Measurements from ENCODE around the gene BAIAP3.
A peak's percentile ranks its signal among the peaks of the same experiment; 100 is the strongest.
"Not testable (repeated sequence)": the region's sequence is repeated elsewhere in the genome, so short reads cannot be mapped to it uniquely, and the experiment has no call there.

Gene BAIAP3

DNA sequence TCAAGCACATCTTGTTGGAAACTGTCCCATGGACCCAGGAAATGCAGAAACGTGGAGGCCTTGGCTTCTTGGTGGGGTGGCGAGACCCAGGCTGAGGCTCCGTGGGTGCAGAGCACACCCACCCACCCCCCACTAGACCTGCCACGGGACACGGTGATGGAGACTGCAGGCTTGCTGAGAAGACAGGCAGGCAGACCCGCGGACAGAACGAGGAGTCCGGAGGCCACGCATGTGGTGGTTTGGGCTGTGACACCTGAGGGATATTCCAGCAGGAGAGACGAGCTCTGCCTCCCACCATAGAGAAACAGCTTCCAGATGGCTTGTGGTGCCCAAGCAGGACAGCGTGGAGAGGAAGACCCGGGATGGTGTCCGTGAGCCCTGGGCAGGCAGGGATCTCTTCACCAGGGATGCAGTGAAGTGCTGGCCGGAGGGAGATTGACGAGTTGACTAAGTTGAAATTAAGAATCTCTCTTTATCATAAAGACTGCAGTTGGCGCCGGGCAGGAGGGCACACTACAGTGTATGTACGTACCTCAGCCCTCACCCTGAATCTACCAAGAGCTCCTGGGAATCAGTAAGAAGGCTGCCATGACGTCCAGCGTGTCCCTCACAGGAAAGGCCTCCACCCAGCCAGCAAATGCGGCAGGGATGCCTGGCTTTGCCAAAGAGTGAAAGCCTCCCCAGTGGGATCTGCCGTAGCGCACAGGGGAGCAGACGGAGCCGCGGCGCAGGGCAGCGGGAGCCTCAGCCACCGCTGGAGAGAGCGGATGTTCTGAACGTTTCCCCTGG is 15.8 kb upstream of the BAIAP3 start:
- no peak for DNase-seq

DNA sequence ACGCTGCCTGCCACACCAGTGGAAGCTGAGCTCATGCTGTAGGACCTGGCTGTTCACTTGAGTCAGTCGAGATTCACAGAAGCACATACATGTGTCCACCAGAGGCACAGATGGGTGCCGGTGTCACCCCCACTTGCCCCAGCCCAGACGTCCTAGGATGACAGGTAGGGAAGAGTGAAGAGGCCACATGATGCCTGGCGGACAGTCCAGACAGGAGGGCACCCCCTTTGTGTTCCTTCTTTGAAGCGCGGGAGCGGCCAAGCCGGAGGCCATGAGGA is 15.2 kb upstream of the BAIAP3 start:
- no peak for DNase-seq

DNA sequence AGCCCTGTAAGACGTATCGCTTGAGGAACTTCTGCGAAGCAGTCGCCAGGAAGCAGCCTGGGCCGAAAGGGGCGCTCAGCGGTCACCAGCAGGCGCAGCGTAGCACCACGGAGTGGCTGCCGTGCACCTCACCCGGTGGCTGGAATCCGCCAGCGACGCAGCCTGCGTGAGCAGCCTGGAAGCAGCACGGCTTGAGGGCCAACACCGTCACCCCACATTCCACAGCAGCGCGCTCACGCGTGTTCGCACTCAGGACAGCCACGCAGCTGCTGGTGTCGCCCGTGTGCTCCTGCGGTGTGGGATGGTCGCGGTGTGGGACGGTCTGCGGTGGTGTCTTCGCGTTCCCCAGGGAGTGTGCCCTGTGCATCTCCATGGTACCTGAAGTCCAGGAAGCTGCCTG is 14.4 kb upstream of the BAIAP3 start:
- DNase-seq: no peak

DNA sequence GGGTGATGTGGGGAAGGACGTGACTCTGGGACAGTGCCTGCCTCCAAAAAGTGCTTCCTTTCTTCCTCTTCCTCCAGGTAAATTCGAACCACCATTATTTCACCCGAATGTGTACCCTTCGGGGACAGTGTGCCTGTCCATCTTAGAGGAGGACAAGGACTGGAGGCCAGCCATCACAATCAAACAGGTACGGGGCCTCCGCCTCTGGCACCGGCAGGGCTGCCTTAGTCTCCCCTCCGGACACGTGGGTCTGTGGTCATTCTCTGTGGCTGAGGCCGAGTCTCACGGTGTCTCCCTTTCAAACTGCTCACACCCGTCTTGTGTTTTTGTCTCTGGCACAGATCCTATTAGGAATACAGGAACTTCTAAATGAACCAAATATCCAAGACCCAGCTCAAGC is 13.3 kb upstream of the BAIAP3 start:
- no peak for DNase-seq

- no peak for DNase-seq
Observed at GRCh38 chr16:1320658-1321240, 12.7 kb upstream of the BAIAP3 start.

GRCh38 chr16:1322407-1322806 is 11.0 kb upstream of the BAIAP3 start:
- no peak for DNase-seq

GRCh38 chr16:1323296-1324239 is 9.9 kb upstream of the BAIAP3 start:
- DNase-seq: no peak

DNA sequence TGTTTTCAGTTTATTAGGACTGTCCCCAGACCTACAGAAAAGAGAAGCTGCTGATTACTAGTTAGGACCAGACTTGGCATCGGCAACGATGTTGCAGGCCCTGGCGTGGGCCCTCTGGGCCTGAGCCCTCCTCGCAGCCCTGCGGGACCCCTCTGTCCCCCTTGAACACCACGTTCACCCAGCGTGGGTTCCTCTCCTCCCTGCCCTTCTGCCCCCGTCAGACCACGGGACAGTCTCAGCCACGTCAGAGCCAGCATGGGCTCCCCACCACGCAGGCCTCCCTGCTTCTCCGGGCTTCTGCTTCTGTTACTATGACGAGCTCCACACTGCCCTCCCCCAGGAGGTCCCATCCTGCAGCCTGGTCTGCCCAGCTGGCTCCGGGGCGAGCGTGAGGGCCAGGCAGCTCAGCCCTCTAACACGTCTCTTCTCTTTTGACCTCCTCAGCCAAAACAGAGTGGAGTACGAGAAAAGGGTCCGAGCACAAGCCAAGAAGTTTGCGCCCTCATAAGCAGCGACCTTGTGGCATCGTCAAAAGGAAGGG is 9.1 kb upstream of the BAIAP3 start:
- DNase-seq: no peak

DNA sequence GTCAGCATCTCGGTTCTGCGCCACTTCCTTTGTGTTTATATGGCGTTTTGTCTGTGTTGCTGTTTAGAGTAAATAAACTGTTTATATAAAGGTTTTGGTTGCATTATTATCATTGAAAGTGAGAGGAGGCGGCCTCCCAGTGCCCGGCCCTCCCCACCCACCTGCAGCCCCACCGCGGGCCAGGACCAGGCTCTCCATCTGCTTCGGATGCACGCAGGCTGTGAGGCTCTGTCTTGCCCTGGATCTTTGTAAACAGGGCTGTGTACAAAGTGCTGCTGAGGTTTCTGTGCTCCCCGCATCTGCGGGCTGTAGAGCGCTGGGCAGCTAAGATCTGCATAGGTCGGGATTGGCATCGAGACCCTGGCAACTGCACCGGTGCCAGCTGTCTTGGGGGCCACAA is 8.2 kb upstream of the BAIAP3 start:
- DNase-seq: no peak

- no peak for DNase-seq
Observed at GRCh38 chr16:1325673-1326371, 7.6 kb upstream of the BAIAP3 start.

- no peak for DNase-seq
Observed at GRCh38 chr16:1326391-1326790, 7.1 kb upstream of the BAIAP3 start.

DNA sequence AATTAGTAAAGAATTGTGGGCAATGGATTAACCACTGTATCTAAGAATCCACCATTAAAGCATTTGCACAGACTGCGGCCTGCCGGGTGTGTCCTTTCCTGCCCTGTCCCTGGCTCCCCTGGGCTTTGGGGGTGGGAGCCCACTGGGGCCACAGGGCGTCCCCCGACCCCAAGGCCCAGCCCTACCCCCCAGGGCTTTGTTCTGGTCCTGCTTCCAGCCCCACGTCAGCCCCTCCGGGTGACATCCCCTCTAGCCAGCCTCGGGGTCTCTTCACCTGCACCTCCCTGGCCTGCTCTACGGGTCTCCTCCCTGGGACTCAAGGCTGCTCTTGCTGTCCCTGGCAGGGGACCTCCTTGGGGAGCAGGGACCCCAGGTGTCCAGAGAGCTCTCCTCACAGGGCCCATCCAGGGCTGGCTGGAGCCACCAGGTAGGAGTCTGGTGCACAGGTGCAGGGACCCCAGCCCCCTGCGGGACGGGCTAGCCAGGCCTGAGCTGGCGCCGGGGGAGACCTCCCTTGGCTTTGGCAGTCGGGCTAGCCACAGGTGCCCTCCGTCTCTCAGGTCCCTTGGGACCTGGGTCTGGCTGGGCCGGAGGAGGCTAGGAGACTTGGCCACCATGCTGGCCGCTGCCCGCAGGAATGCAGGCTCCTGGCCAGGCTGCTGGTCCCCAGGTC is 6.4 kb upstream of the BAIAP3 start:
- DNase-seq: no peak

GRCh38 chr16:1327619-1327947 is 5.9 kb upstream of the BAIAP3 start:
- DNase-seq: no peak

DNA sequence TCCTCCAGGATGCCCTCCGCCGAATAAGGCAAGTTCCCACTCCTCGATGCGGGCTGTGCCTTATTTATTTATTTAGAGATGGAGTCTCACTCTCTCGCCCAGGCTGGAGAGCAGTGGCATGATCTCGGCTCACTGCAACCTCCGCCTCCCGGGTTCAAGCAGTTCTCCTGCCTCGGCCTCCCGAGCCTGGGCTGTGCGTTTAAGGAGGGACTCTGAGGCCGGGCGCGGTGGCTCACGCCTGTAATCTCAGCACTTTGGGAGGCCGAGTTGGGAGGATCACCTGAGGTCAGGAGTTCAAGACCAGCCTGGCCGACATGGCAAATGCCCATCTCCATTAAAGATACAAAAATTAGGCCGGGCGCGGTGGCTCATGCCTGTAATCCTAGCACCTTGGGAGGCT is 5.3 kb upstream of the BAIAP3 start:
- not testable (repeated sequence) for DNase-seq

- DNase-seq: not testable (repeated sequence)
Observed at GRCh38 chr16:1328961-1329360, 4.5 kb upstream of the BAIAP3 start.

DNA sequence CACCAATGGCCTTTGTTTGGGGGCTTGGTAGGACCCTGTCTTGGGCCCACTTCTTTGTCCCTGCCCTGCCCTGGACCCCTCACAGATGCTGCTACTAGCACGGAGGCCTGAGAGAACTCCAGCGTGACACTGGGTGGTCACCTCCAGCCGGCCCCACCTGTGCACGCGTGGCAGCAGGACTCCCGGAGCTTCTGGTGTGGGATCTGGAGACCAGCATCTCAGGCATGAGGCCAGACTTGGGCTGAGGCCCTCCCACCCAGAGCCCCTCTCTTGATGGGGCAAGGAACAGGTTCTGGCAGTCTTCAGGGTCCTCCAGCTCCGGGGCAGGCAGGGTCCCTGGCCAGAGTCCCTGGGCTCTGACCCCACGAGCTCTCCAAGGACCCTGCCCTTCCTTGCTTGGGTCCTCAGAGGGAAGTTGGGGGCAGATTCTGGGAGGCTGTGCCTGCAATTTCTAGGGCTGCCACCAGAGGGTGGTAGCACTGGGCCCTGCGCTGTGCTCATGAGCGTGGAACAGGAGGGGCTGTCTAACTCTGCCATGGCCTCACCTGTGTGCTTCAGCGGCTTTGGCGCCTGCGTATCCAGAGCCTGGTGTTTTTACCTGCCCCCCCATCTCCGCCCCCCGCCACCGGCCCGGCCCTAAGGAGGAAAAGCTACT is 3.1 kb upstream of the BAIAP3 start:
- DNase-seq: no peak

GRCh38 chr16:1330931-1331711 is 2.3 kb upstream of the BAIAP3 start:
- no peak for DNase-seq

DNA sequence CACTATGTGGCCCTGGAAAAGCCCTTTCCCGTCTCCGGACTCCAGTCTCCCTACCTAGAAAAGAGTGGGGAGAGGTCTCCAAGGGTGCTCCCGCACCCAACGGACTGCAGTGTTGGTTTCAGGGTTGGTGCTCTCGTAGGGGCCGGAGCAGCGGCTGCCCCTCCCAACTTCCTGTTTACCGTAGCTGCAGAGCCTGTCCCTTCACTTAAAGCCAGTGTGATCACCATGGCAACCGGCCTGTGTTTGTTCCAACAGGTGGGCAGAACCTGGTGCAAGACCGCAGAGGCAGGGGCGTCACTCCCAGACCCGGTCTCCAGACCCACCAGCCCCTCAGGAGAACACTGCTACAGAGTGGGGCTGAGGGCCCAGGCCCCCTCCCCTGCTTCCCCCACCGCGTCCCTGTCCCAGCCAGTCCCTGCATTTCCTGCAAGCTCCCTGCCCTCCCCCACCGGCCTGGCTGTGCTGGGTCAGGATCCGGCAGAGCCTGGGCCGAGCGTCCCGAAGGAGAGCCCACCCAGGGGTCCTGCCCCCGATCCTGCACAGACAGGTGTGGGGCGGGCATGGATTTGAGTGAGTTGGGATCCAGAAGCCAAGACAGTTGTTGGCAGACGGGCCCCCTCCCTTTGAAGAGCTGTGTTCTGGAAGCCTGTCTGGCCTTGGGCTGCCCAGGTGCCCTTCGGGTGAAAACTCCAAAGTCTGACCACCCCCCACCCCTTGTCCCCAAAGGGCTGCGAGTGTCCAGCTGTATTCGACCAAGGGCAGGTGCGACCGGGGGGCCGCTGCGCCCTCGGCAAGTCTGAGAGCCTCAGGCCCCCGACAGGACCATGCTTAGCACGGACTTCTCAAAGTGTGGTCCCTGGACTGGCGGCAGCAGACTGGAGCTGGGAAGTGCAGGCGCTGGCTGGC is 1.5 kb upstream of the BAIAP3 start:
- peak; percentile 39 for DNase-seq

DNA sequence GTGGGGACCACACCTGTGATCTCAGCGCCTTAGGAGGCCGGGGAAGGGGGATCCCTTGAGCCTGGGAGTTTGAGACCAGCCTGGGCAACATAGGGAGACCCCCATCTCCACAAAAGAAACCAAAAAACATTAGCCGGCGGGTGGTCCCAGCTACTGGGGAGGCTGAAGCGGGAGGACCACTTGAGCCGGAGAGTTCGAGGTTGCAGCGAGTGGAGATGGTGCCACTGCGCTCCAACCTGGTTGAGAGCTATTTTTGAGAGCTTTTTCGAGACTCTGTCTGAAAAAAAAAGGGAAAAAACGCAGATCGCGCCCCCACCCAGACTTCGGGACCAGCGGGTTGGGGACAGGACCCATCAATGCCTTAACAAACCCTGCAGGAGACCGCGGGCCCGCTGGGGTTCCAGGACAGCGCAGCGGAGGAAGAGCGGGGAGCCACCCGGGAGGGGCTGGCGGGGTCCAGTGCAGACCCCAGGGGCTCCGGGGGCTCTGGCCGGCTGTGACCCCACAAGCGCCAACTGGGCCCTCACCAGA is 762 bp upstream of the BAIAP3 start:
- no peak for DNase-seq
